GM19395 (cell line): ENCODE results near the gene MBOAT2.
"Not testable (repeated sequence)": the region's sequence is repeated elsewhere in the genome, so short reads cannot be mapped to it uniquely, and the experiment has no call there.

ENCODE experiments used
- ATAC-seq: cut with Tn5 transposase; IDR thresholded peaks from one replicate; pipeline ENCODE4 v1.9.1; 2021; ENCODE audit warnings: mild to moderate bottlenecking, moderate library complexity; ENCODE audit not compliant: unreplicated experiment

MBOAT2 gene

GRCh38 chr2:8907764-8908288, 95.7 kb downstream of the MBOAT2 start:
- no peak for ATAC-seq

- not testable (repeated sequence) for ATAC-seq
Observed at GRCh38 chr2:8903924-8904323, 99.6 kb downstream of the MBOAT2 start.

- ATAC-seq: not testable (repeated sequence)
Observed at GRCh38 chr2:8902757-8903156, 100.7 kb downstream of the MBOAT2 start.

- ATAC-seq: not testable (repeated sequence)
Observed at GRCh38 chr2:8897206-8897605, 106.3 kb downstream of the MBOAT2 start.

- ATAC-seq: not testable (repeated sequence)
Observed at GRCh38 chr2:8896671-8897070, 106.8 kb downstream of the MBOAT2 start.

GRCh38 chr2:8895087-8895912, 108.2 kb downstream of the MBOAT2 start:
- not testable (repeated sequence) for ATAC-seq

- no peak for ATAC-seq
Observed at GRCh38 chr2:8893978-8894820, 109.3 kb downstream of the MBOAT2 start.

- no peak for ATAC-seq
Observed at GRCh38 chr2:8893474-8893873, 110.0 kb downstream of the MBOAT2 start.

GRCh38 chr2:8892111-8892510, 111.4 kb downstream of the MBOAT2 start:
- ATAC-seq: no peak

GRCh38 chr2:8889978-8890377, 113.5 kb downstream of the MBOAT2 start:
- no peak for ATAC-seq

GRCh38 chr2:8888963-8889362, 114.5 kb downstream of the MBOAT2 start:
- ATAC-seq: no peak

- no peak for ATAC-seq
Observed at GRCh38 chr2:8886876-8887275, 116.6 kb downstream of the MBOAT2 start.

GRCh38 chr2:8886202-8886518, 117.3 kb downstream of the MBOAT2 start:
- ATAC-seq: no peak

- ATAC-seq: no peak
Observed at GRCh38 chr2:8885449-8886201, 117.9 kb downstream of the MBOAT2 start.

- ATAC-seq: no peak
Observed at GRCh38 chr2:8884812-8885211, 118.7 kb downstream of the MBOAT2 start.

GRCh38 chr2:8882094-8882493, 121.4 kb downstream of the MBOAT2 start:
- ATAC-seq: no peak

- ATAC-seq: no peak
Observed at GRCh38 chr2:8877894-8878293, 125.6 kb downstream of the MBOAT2 start.

GRCh38 chr2:8877332-8877731, 126.2 kb downstream of the MBOAT2 start:
- no peak for ATAC-seq

- no peak for ATAC-seq
Observed at GRCh38 chr2:8876628-8877027, 126.9 kb downstream of the MBOAT2 start.

- peak; percentile 50 for ATAC-seq
Observed at GRCh38 chr2:8872821-8873432, 130.6 kb downstream of the MBOAT2 start.

- no peak for ATAC-seq
Observed at GRCh38 chr2:8870441-8870840, 133.0 kb downstream of the MBOAT2 start.
